Activated T-cell treated with anti-CD3 and anti-CD28 coated beads, Interleukin-2, amount 50 U/mL, for 4 hours (primary cell): ENCODE data around the gene CTDSPL2. TPM values are rescaled to one million over a fixed set of nuclear protein-coding genes. Genes with fewer than 3 reads are reported as not detected.

Experiments
- ATAC-seq, 2 donors: fragments of 200-7000 bp; cut with Tn5 transposase; one replicate each; pipeline ENCODE4 v1.10.0; 2021
- DNase-seq: peaks from one replicate; pipeline ENCODE4 v3.0.0-alpha.2; 2020
- H3K27me3 Mint-ChIP-seq: one replicate; pipeline ENCODE4 v1.8.0; 2021; ENCODE audit warnings: low read depth, mixed read lengths
- H3K36me3 Mint-ChIP-seq: one replicate; pipeline ENCODE4 v1.8.0; 2022; ENCODE audit warnings: mixed read lengths; ENCODE audit not compliant: insufficient read depth
- H3K4me1 Mint-ChIP-seq: one replicate; pipeline ENCODE4 v1.8.0; 2021; ENCODE audit warnings: low read depth, mixed read lengths
- H3K4me3 Mint-ChIP-seq: one replicate; pipeline ENCODE4 v1.8.0; 2021; ENCODE audit warnings: mild to moderate bottlenecking, moderate library complexity, mixed read lengths
- H3K9me3 Mint-ChIP-seq: one replicate; pipeline ENCODE4 v1.8.0; 2021; ENCODE audit warnings: mixed read lengths
- total RNA-seq, 3 donors: library from RNA; stranded (reverse); gene quantifications; one replicate each; pipeline ENCODE4 v1.2.1, GENCODE V29; 2021

Gene CTDSPL2
- total RNA-seq, result 10 to 100 TPM; 46.8 to 52.3 (median 47.8) TPM

DNA sequence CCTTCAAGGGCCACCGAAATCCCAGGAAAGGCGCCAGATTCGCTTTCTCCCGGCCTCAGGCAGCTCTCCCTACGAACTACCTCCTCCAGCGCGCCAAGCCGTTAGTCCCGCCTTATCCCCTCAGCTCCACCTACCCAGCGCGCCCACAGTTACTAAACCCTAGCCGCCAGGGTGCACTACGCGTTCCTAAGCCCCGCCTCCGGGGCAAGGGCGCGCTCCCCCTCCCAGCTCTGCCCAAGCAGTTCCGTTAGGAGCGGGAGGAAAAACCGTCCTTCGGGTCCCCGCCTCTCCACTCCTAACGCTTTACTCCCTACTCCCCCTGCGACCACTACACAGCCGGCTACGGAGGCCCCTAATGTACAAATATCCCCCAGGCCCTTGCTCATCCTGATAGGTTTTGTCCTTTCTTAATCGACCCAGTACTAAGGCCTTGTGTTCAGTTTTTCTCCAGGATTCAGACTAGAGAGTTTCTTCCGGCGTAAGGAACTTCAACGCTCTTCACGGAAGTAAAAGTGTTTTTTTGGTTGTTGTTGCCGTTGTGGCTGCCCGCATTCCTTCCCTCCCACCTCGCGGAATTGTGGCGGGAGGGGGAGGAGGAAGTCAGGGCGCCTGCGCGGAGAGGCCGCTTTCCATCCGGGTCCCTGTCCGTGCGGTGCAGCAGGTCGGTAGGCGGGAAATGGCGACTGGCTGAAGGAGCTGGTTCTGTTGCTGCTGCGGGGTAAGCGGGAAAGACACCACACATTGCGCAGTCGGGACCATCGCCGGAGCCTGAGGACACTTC lies at the start of gene CTDSPL2:
CTDSPL2 (plus strand) TSS at position 655 of the 781 bp plus-strand sequence. CDS start 31,386 bp downstream, outside the sequence.
- peak; percentile 87 for DNase-seq
- Mint-ChIP-seq H3K4me3 (peak within 1 kb of the TSS; percentile 93), H3K9me3 (no peaks in the 10 kb centered on the region), H3K36me3 (peaks cover 4% of the 10 kb centered on the region), H3K27me3 (no peaks in the 10 kb centered on the region), H3K4me1 (peaks cover 45% of the 10 kb centered on the region)
- ATAC-seq, result peak; percentile 97 to 98

DNA sequence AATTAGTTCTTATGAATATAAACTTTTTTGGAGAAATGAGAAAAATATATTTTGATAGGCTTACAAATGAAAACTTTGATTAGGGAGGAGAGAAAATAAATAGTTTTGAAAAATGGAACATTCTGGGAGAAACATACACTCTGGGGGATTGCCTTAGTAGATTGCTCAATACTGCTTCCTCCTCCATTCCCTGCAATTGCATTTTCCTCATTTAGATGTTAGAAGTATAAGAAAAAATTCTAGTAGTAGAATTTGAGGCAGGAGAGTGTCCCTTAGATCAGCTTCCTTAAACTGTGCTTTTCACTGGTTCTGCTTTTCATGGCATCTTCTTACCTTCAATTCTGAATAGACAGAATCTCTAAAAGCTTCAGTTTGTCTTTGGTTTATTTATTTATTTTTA lies 46.2 kb upstream of the CTDSPL2 start:
- ATAC-seq (no peak), DNase-seq (no peak)
- Mint-ChIP-seq H3K4me3 (no peak overlapping the region), H3K36me3 (peaks cover 15% of the 10 kb centered on the region), H3K9me3 (no peaks in the 10 kb centered on the region), H3K27me3 (no peaks in the 10 kb centered on the region), H3K4me1 (peaks cover 4% of the 10 kb centered on the region)

- Mint-ChIP-seq H3K9me3 (no peaks in the 10 kb centered on the region), H3K27me3 (no peaks in the 10 kb centered on the region), H3K4me3 (no peak overlapping the region), H3K4me1 (peaks cover 4% of the 10 kb centered on the region), H3K36me3 (peaks cover 16% of the 10 kb centered on the region)
- ATAC-seq (no peak), DNase-seq (no peak)
Observed at GRCh38 chr15:44385344-44385942, 42.0 kb upstream of the CTDSPL2 start.

DNA sequence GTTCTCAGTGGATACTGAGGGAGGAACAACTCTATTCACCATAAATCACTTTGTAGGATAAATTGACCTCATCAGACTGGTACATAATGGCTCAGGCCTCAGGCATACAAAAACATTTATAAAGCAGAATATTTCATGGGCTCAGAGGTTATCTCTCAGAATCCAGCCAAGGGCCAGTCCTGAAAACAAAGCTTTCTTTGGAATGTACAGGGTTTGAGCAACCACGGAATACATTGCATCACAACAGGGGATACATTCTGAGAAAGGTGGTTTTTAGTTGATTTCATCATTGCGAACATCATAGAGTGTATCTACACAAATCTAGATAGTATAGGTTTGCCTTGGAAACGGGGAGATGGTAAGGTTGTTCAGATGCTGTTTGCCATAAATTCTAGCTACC lies 33.4 kb upstream of the CTDSPL2 start:
- H3K36me3 Mint-ChIP-seq, result no peaks in the 10 kb centered on the region
- no peaks in the 10 kb centered on the region for H3K27me3 Mint-ChIP-seq
- no peak overlapping the region for H3K4me3 Mint-ChIP-seq
- no peak for DNase-seq
- no peak for ATAC-seq
- no peaks in the 10 kb centered on the region for H3K9me3 Mint-ChIP-seq
- peaks cover 1% of the 10 kb centered on the region for H3K4me1 Mint-ChIP-seq

DNA sequence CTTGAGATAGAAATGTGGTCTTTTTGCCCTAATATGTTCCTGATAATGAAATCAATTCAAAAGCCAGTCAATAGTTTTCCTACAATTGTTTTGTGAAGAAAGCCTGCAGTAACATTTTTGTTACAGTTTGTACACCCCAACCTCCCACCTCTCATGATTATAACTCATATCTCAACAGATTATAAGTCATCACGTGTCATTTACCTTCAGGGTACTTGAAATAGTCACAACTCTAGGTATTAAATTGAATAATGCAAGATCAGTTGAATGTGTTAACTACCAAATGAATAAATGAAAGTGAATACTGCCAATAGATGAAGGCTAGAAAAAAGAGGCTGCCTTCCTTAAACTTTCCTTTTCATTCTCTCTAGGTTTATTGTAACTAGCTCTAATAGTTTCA lies 32.9 kb upstream of the CTDSPL2 start:
- H3K27me3 Mint-ChIP-seq, result no peaks in the 10 kb centered on the region
- DNase-seq (no peak), ATAC-seq (peak; percentile 27 to 67)
- H3K4me3 Mint-ChIP-seq, result no peak overlapping the region
- H3K9me3 Mint-ChIP-seq, result no peaks in the 10 kb centered on the region
- H3K36me3 Mint-ChIP-seq, result no peaks in the 10 kb centered on the region
- peaks cover 1% of the 10 kb centered on the region for H3K4me1 Mint-ChIP-seq

DNA sequence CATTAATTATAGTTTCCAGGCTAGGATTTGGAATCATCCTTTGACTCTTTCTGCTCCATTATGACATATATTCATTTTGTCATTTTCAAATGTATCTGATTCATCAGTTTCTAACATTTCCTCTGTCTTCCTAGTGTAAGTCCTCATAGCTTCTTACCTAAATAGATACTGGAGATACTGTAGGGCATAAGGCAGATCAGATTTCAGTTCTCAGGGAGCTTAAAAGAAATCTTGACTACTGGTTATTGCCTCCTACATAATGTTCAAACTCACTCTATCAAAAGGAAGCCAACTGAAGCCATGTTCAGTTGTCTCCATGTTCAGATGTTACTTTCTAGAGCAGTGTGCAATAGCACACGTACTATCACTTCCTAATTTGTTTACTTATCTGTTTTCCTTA lies 29.6 kb upstream of the CTDSPL2 start:
- no peak for ATAC-seq
- H3K9me3 Mint-ChIP-seq, result no peaks in the 10 kb centered on the region
- peaks cover 1% of the 10 kb centered on the region for H3K4me1 Mint-ChIP-seq

GRCh38 chr15:44414001-44414400 lies 13.4 kb upstream of the CTDSPL2 start:
- DNase-seq (no peak), ATAC-seq (peak; percentile 66 to 76)
- H3K4me1 Mint-ChIP-seq, result no peaks in the 10 kb centered on the region
- H3K27me3 Mint-ChIP-seq, result no peaks in the 10 kb centered on the region
- H3K36me3 Mint-ChIP-seq, result peaks cover 13% of the 10 kb centered on the region
- no peaks in the 10 kb centered on the region for H3K9me3 Mint-ChIP-seq
- H3K4me3 Mint-ChIP-seq, result no peak overlapping the region

More for the DNA sequence above, 29.6 kb upstream of the CTDSPL2 start:
- H3K27me3 Mint-ChIP-seq, result no peaks in the 10 kb centered on the region
- H3K36me3 Mint-ChIP-seq, result peaks cover 5% of the 10 kb centered on the region
- H3K4me3 Mint-ChIP-seq, result no peak overlapping the region
- no peak for DNase-seq

DNA sequence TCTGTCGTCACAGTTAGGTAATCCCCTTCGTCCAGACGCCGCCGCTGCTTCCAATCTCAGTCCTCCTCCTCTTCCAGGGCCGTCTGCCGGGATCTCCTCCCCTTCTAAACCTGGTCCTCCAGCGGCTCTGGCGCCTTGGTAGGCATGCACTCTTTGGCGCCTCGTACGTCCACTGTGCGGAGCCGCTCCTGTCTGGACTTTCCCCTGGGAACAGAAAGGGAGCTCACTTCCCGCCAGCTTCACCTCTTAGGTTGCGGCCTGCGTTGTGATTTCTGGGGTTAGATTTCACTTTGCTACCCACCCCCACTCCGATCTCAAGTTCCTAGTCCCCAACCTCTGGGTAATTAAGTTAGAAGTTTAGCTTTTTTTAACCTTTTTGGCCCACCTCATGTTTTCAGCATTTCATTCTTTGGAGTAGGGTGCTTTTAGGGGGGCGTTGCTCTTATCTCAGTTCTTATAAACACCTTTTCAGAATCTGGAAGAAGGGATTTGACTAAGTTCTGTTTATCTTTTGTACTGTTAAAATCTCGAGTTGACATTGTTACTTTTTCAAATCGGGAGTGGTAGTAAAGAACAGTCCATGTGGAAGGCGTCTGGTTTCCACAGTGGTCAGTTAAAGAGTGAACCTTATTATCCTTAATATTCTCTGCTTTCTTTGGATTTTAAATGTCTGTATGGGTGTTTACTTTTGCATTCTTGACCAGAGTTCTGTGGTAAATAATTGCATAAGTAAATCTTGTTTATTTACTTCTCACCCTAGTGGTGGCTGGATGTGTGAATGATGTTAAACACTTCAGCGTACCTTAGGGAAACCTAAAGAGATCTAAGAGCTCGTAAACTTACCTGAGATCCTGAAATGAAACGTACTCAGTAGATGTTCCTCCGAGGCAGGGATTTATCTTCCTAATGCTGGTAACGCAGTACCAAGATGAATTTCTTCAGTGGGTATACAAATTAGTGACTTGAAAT lies 611 bp downstream of the CTDSPL2 start:
- H3K27me3 Mint-ChIP-seq, result no peaks in the 10 kb centered on the region
- ATAC-seq, result peak; percentile 5 to 8
- peaks cover 45% of the 10 kb centered on the region for H3K4me1 Mint-ChIP-seq
- no peaks in the 10 kb centered on the region for H3K9me3 Mint-ChIP-seq
- peaks cover 4% of the 10 kb centered on the region for H3K36me3 Mint-ChIP-seq
- DNase-seq, result no peak
- H3K4me3 Mint-ChIP-seq, result peak overlapping the region; percentile 93

GRCh38 chr15:44435893-44436667 lies 8.7 kb downstream of the CTDSPL2 start:
- H3K4me1 Mint-ChIP-seq, result peaks cover 44% of the 10 kb centered on the region
- no peak overlapping the region for H3K4me3 Mint-ChIP-seq
- H3K36me3 Mint-ChIP-seq, result peaks cover 11% of the 10 kb centered on the region
- H3K9me3 Mint-ChIP-seq, result no peaks in the 10 kb centered on the region
- H3K27me3 Mint-ChIP-seq, result no peaks in the 10 kb centered on the region
- DNase-seq (no peak), ATAC-seq (peak; percentile 52 to 66)

- Mint-ChIP-seq H3K4me3 (no peak overlapping the region), H3K4me1 (peaks cover 47% of the 10 kb centered on the region), H3K9me3 (no peaks in the 10 kb centered on the region), H3K36me3 (peaks cover 22% of the 10 kb centered on the region), H3K27me3 (no peaks in the 10 kb centered on the region)
- ATAC-seq (no peak), DNase-seq (no peak)
Observed at GRCh38 chr15:44438402-44438801, 11.0 kb downstream of the CTDSPL2 start.

GRCh38 chr15:44441095-44441501 lies 13.7 kb downstream of the CTDSPL2 start:
- ATAC-seq, result no peak
- no peaks in the 10 kb centered on the region for H3K27me3 Mint-ChIP-seq
- H3K4me3 Mint-ChIP-seq, result no peak overlapping the region
- H3K9me3 Mint-ChIP-seq, result no peaks in the 10 kb centered on the region
- H3K4me1 Mint-ChIP-seq, result peaks cover 42% of the 10 kb centered on the region
- no peak for DNase-seq
- peaks cover 22% of the 10 kb centered on the region for H3K36me3 Mint-ChIP-seq

DNA sequence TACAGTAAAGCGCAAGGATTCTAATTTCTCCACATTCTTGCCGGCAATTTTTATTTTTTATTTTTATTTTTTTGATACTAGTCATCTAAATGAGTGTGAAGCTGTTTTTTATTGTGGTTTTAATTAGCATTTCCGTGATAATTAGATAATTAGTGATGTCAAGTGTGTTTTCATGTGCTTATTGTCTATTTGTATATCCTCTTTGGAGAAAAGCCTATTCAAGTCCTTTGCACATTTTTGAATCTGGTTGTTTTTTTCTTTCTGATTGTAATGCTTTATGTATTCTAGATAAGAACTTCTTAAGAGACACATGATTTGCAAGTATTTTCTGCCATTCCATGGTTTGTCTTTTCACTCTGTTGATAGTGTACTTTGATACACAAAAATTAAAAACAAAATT lies 16.1 kb downstream of the CTDSPL2 start:
- Mint-ChIP-seq H3K36me3 (peaks cover 25% of the 10 kb centered on the region), H3K4me1 (peaks cover 31% of the 10 kb centered on the region), H3K9me3 (no peaks in the 10 kb centered on the region), H3K4me3 (no peak overlapping the region), H3K27me3 (no peaks in the 10 kb centered on the region)
- DNase-seq, result no peak
- ATAC-seq, result no peak

GRCh38 chr15:44447772-44448376 lies 20.4 kb downstream of the CTDSPL2 start:
- H3K4me1 Mint-ChIP-seq, result peaks cover 31% of the 10 kb centered on the region
- DNase-seq (no peak), ATAC-seq (no peak)
- no peaks in the 10 kb centered on the region for H3K27me3 Mint-ChIP-seq
- no peaks in the 10 kb centered on the region for H3K9me3 Mint-ChIP-seq
- peaks cover 19% of the 10 kb centered on the region for H3K36me3 Mint-ChIP-seq
- H3K4me3 Mint-ChIP-seq, result no peak overlapping the region
